Measurements from ENCODE around the gene EPB41L3.

Gene EPB41L3

GRCh38 chr18:5444847-5445246 is 99.0 kb downstream of the EPB41L3 start:
- Histone ChIP-seq H3K9ac (ENCODE audit: low read length) (no peak overlapping the region), H3K4me3 (ENCODE audit: low read depth, low read length, poor library complexity, severe bottlenecking) (no peak overlapping the region), H3K79me2 (ENCODE audit: insufficient read depth, low read length) (no peaks in the 10 kb centered on the region), H3K4me1 (ENCODE audit: insufficient read depth, low read length, severe bottlenecking) (no peaks in the 10 kb centered on the region), H3K36me3 (ENCODE audit: insufficient read depth, low read length) (no peaks in the 10 kb centered on the region), H2AFZ (ENCODE audit: low read length) (no peak overlapping the region), H3F3A (ENCODE audit: insufficient read depth, low read length) (no peaks in the 10 kb centered on the region), H3K4me2 (ENCODE audit: low read length) (no peak overlapping the region), H3K9me2 (ENCODE audit: low read depth, low read length) (no peaks in the 10 kb centered on the region), H3K27ac (ENCODE audit: low read depth, low read length, poor library complexity, severe bottlenecking) (no peak overlapping the region), H3K9me3 (ENCODE audit: low read length) (no peaks in the 10 kb centered on the region), H4K20me1 (ENCODE audit: insufficient read depth, low read length) (no peaks in the 10 kb centered on the region), H3K27me3 (ENCODE audit: insufficient read depth, low read length) (no peaks in the 10 kb centered on the region)
- TF ChIP-seq CTCF (IDR thresholded peaks at IDR 0.05; ENCODE audit: low read length) (no peak), EZH2 (IDR thresholded peaks at IDR 0.05; ENCODE audit: borderline replicate concordance, low read length) (no peak)

- H3K9ac ChIP-seq (ENCODE audit: low read length), result no peak overlapping the region
- H3K9me2 ChIP-seq (ENCODE audit: low read depth, low read length), result no peaks in the 10 kb centered on the region
- no peak overlapping the region for H3K4me3 ChIP-seq (ENCODE audit: low read depth, low read length, poor library complexity, severe bottlenecking)
- no peak overlapping the region for H2AFZ ChIP-seq (ENCODE audit: low read length)
- no peaks in the 10 kb centered on the region for H3K9me3 ChIP-seq (ENCODE audit: low read length)
- H3K4me1 ChIP-seq (ENCODE audit: insufficient read depth, low read length, severe bottlenecking), result no peaks in the 10 kb centered on the region
- no peaks in the 10 kb centered on the region for H3F3A ChIP-seq (ENCODE audit: insufficient read depth, low read length)
- H3K79me2 ChIP-seq (ENCODE audit: insufficient read depth, low read length), result no peaks in the 10 kb centered on the region
- no peak overlapping the region for H3K27ac ChIP-seq (ENCODE audit: low read depth, low read length, poor library complexity, severe bottlenecking)
- H3K36me3 ChIP-seq (ENCODE audit: insufficient read depth, low read length), result no peaks in the 10 kb centered on the region
- H4K20me1 ChIP-seq (ENCODE audit: insufficient read depth, low read length), result no peaks in the 10 kb centered on the region
- no peak overlapping the region for H3K4me2 ChIP-seq (ENCODE audit: low read length)
- H3K27me3 ChIP-seq (ENCODE audit: insufficient read depth, low read length), result no peaks in the 10 kb centered on the region
- TF ChIP-seq CTCF (IDR thresholded peaks at IDR 0.05; ENCODE audit: low read length) (no peak), EZH2 (IDR thresholded peaks at IDR 0.05; ENCODE audit: borderline replicate concordance, low read length) (no peak)
Observed at GRCh38 chr18:5444269-5444668, 99.5 kb downstream of the EPB41L3 start.

- no peaks in the 10 kb centered on the region for H3K9me3 ChIP-seq (ENCODE audit: low read length)
- TF ChIP-seq CTCF (IDR thresholded peaks at IDR 0.05; ENCODE audit: low read length) (no peak), EZH2 (IDR thresholded peaks at IDR 0.05; ENCODE audit: borderline replicate concordance, low read length) (no peak)
- H3K27ac ChIP-seq (ENCODE audit: low read depth, low read length, poor library complexity, severe bottlenecking), result no peak overlapping the region
- H3K4me3 ChIP-seq (ENCODE audit: low read depth, low read length, poor library complexity, severe bottlenecking), result no peak overlapping the region
- H3K79me2 ChIP-seq (ENCODE audit: insufficient read depth, low read length), result no peaks in the 10 kb centered on the region
- no peaks in the 10 kb centered on the region for H3F3A ChIP-seq (ENCODE audit: insufficient read depth, low read length)
- no peaks in the 10 kb centered on the region for H3K36me3 ChIP-seq (ENCODE audit: insufficient read depth, low read length)
- H3K9ac ChIP-seq (ENCODE audit: low read length), result no peak overlapping the region
- H3K27me3 ChIP-seq (ENCODE audit: insufficient read depth, low read length), result no peaks in the 10 kb centered on the region
- H4K20me1 ChIP-seq (ENCODE audit: insufficient read depth, low read length), result no peaks in the 10 kb centered on the region
- no peak overlapping the region for H3K4me2 ChIP-seq (ENCODE audit: low read length)
- H3K9me2 ChIP-seq (ENCODE audit: low read depth, low read length), result no peaks in the 10 kb centered on the region
- no peak overlapping the region for H2AFZ ChIP-seq (ENCODE audit: low read length)
- H3K4me1 ChIP-seq (ENCODE audit: insufficient read depth, low read length, severe bottlenecking), result no peaks in the 10 kb centered on the region
Observed at GRCh38 chr18:5439986-5440696, 103.7 kb downstream of the EPB41L3 start.

Data from OCI-LY1 (cell line).